Mucosa of gallbladder (tissue), 1 donor: Measurements from ENCODE around the gene HES7. TPM values are rescaled to one million over a fixed set of nuclear protein-coding genes. Genes with fewer than 3 reads are reported as not detected.
A peak's percentile ranks its signal among the peaks of the same experiment; 100 is the strongest.

Experiments used
- DNase-seq: peaks from one replicate; pipeline ENCODE4 v3.0.0-alpha.2; 2020; ENCODE audit warnings: low spot score
- total RNA-seq: library from RNA; stranded (reverse); gene quantifications from one replicate; pipeline ENCODE4 v1.2.1, GENCODE V29; 2021
- donor health status: DM: no; HTN: no; CAD: no.

Gene HES7
- total RNA-seq, 1 donor from 2014 or later: 0.78 TPM

DNA sequence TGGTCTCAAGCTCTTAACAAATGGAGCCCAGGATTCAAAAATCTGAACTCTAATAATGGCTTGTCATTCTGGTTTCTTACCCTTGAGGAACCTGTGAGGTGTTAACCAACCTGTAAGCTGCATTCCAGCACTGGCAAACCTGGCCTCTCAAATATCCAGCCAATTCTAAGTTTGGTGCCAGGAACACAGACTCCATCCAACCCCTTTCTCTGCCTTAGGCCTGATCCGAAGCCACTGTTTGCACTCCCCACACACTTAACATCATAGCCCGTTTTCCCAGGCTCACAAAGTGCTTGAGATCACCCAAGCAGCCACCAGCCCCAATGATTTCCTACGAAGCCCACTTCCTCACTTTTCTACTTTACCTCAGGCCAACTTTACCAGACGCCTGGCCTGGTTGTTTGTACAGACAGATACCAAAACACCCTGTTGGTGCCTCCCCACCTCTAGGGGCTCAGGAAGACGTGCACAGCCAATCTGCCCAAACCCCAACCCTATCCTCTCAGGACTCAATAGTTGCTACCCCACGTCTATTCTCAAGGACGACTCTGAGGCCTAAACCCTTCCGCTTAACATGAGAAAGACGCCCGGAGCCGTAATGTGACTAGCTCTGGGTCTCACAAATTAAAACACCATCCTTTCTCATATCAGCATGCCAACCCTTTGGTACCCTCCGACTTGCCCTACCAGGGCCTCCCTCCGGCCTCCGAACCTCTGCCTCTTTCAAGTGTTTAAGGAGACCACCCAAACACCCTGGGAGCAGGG lies 31.5 kb upstream of the HES7 start:
- no peak for DNase-seq

DNA sequence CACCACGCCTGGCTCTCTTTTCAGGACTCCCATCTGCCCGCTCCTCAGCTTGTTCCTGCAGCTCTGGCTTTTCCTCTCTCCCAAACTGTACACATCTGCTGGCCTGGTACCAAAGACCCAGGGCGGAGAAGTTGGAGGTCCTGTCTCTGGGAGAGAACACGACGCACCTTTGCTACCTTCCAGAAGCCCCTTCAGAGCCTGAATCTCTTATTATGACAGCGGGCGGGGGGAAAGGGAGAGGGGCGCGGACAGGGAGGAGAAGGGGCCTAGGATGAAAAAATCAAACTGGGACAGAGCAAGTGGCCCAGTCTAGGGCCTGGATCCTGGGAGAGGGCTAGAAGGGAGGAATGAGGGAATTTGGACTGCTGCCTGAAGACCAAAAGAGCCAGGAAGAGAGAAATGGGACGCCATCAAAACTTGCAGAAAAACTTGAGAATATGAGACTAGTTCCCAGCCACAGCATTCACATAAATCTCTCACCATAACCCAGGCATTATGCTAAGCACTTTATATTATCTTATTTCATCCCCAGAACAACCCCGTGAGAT lies 30.8 kb upstream of the HES7 start:
- DNase-seq: no peak

DNA sequence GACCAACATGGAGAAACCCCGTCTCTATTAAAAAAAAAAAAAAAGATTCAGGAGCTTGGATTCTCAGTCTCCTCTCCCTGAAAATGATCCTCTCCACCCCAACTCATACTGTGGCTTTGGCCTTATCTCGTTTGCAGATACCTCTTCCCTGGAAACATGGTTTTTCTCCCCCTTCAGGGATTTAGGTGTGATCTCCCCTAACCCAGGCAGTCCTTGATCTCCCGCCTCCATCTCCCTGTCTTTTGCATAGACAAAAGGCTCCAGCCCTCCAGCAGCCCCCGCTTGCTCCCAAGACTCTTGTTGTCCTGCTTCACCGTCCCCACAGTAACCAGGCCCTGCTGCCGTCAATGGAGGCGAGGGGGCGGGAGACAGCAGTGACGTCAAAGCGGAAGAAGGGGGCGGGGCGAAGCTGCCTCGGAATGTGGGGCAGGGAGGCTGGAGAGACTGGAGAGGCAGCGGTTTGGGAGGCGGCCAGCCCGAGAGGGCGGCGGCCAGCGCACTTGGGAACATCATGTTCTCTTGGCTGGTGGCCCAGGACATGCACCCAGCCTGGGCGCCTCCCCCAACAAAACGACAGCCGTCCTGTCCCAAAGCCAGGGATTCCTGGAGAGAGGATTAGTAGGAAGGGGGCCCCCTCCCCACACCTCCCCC lies 30.2 kb upstream of the HES7 start:
- peak; percentile 99 for DNase-seq

DNA sequence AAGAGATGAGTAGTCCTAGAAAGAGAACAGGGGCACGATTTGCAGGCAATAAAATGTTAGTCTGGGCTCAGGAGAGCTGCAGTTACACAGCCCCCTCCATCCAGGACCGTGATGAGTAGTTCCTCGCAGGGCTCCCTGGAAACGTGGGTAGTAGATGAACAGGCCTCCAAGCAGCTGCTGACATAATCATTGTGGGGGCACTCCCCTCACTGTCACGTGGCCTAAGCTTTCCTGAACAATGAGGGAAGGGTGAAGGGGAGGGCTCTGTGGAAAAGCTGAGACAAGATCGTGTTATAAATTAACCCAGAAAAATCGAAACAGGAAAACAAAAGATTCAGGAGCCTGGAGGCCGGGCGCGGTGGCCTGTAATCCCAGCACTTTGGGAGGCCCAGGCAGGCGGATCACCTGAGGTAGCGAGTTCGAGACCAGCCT lies 29.6 kb upstream of the HES7 start:
- DNase-seq: peak; percentile 93

DNA sequence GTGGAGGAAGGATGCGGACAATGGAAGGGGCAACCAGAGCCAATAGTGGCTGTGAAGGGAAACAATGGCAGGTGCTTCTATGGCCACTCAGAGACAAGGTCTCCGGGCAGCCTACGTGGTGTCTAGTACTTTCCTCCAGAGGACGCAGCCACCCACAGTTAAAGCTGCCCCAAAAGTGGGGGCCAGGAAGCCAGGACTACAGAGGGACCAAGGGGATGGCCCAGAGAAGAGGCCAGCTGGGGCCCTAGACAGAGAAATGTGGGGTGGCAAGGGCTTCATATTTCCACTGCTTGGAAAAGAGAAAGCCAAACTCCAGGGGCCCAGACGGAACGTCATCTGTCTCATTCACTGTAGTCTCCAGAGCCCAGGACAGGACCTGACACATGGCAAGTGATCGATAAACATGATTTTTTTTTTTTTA lies 29.1 kb upstream of the HES7 start:
- DNase-seq: no peak

DNA sequence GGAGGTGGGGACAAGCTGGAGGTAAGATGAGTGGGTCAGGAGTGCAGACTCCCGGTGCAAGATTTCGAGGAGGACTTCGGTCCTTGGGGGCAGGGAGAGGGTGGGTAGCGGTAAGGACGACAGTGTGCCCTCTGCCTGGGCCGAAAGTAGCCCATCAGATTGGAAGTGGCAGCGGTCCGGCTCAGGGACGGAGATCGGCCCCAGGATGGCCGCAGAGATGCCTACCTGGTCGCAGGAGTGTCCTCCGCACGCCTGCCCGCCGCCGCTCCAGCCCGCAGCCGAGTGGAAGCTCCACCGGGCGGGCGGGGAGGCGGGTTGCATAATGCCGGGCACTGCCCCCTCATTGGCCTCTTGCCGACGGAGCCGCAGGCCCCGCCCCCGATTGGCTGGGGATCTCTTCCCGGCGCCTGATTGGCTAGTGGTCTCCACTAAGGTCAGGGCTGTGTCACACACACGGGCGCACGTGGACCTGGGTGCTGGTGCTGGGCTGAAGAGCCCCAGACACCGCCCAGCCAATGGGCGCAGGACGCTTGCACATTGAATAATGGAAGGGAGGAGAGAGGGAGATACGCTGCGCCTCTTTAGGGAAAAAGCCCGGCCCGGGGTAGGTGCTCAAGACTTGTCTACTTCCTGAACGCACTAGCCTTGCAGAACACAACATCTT lies 28.3 kb upstream of the HES7 start, which contains the start of gene PER1:
PER1 (minus strand) TSS at position 293 of the 664 bp plus-strand sequence. CDS start 1,698 bp downstream, outside the sequence.
- DNase-seq: peak; percentile 98

DNA sequence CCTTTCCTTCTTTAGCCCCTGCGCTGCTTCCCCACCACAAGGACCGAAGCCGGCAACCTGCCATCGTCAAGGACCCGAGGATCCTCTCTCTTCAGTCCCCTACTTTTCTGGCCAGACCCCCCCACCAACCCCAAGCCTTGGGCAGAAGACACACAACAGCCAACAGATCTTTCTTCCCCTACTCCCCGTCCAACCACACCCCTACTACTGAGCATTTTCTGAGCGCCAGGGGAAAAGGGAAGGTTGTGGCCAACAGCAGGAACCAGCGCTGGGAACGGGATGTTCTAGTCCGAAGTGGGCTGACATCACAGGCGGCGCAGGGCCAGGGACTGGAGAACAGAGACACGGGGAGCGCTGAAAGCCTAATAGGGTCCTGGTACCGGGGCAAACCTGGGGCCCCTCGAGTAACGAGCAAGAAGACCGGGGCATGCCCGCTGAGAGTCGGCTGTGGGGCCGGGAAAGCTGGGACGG lies 27.8 kb upstream of the HES7 start:
- DNase-seq: peak; percentile 86

DNA sequence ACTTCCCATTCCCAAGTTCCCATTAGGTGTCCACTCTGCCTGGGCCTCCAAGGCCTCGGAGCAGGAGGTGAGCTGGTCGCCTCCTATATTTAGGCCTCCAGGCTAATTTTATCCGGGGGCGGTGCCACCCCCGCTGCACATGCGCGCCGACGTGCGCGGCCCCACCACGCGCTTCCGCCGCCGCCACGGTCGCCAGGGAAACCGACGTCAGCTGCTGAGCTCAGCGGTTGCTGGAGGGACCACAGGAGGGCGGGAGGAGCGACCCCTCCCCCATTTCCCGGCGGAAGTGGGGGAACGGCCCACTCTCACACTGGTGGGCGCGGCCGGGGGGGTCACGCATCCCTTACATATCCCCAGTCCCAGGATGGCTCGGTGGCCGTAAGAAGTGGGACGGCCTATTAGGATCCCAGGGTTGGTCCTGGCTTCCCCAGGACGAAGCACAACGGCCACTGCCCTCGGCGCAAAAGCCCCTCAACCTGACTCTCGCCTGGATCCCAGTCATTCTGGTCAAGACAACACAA lies 27.3 kb upstream of the HES7 start:
- DNase-seq: peak; percentile 92

DNA sequence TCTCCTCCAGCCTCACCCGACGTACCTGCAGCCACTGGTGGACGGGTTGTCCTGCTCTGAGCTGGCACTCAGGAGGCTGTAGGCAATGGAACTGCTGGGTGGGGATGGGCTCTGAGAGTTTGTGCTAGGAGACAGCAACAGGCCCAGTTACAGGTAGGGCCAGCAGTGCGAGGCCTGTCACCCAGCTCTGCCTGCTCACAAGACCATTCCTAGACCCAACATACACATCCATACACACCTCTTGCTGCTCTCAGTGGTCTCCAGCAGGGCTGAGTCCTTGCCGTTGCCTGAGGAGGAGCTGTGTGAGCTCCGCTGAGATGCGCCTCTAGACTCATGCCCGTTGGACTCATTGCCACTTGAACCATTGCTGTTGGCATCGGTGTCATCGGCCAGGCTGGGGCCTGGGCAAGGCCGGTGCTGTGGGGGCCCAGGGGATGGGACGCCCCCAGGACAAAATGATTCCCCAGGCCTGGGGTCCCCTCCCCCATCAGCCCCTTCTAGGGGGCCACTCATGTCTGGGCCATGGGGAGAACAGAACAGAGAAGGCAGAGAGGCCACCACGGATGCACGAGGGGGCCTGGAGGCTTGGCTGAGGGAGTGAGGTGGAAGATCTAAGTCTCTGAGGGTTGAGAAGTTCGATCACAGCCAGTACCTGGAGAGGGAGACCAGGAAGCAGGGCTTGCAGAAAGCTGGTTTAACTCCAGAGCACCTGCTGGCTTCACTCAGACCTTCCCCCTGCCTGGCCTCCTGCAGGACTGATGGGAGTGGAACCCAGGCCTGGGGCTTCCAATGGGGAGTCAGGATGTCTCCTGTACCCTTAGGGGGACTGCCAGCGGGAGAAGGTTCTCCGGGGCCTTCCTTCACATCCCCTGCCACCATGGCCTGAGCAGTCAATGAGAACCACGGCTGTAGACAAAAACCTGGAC lies 26.6 kb upstream of the HES7 start:
- DNase-seq: no peak

DNA sequence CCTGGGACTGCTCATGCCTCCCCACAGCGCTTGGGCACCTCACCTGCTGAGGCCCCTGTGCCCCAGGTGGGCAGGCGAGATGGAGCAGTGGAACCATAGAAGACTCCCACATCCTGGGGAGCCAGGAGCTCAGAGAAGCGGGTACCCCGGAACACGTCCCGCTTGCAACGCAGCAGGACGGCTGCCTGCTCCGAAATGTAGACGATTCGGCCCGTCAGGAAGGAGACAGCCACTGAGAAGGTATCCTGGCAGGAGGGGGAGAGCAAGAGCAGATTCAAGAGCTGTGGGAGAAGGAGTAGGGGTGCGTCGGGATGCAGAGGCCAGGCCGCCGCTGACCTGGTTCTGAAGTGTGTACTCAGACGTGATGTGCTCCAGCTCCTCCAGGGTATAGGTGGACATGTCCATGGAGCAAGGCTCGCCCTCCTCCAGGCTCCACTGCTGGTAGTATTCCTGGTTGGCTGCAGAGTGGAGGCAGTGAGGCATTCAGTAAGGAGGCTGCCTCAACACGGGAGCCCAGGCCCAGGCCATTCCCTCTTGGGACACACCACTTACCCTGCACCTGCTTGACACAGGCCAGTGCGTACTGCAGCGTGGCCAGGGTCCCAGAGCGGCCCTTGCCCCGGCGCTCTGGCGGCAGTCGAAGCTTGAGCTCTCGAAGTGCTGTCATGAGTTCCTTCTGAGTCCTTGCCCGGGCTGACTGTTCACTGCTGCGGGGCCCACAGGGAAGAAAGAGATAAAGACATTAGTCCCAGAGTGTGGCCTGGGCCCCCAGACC lies 25.7 kb upstream of the HES7 start:
- DNase-seq: no peak

DNA sequence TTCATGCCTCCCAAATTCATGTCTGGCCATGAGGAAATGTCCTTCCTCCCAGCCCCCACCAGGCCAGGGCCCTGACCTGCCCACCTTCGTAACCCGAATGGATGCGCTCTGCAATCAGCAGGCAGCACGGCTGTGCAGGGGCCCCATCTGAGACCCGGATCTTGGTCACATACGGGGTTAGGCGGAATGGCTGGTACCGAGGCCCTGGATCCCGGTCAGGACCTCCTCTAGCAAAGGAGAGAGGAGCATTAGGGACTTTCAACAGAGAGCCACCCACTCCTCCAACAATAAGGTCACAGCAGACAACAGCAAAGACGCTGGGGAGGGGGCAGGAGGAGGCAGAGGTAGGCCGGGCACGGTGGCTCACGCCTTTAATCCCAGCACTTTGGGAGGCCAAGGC lies 24.7 kb upstream of the HES7 start:
- DNase-seq: no peak

DNA sequence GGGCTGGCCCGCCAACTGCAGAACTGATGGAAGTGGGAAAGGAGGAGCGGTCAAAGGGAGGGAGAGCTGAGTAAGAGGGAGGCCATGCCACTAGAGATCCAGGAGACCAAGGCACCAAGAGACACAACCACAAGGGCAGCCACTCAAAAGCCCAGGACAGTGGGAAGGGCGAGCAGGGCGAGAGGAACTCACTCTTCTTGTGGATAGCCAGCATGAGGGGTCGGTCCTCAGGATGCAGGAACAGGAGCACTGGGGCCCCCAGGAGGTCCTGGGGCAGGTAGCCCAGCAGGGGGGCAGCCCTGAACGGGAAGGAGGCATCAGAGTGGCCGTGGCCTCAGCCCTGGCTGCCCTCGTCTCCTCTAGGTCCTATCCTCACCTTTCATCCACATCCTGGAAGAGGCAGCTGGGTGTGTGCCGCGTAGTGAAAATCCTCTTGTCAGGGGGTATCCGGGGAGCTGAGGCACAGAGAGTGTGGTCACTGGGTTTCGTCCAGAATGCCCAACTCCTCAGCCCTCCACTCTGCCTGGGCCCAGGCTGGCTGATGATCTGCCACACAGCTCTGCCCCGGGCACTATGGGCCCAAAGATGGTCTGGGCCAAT lies 24.0 kb upstream of the HES7 start:
- DNase-seq: no peak

DNA sequence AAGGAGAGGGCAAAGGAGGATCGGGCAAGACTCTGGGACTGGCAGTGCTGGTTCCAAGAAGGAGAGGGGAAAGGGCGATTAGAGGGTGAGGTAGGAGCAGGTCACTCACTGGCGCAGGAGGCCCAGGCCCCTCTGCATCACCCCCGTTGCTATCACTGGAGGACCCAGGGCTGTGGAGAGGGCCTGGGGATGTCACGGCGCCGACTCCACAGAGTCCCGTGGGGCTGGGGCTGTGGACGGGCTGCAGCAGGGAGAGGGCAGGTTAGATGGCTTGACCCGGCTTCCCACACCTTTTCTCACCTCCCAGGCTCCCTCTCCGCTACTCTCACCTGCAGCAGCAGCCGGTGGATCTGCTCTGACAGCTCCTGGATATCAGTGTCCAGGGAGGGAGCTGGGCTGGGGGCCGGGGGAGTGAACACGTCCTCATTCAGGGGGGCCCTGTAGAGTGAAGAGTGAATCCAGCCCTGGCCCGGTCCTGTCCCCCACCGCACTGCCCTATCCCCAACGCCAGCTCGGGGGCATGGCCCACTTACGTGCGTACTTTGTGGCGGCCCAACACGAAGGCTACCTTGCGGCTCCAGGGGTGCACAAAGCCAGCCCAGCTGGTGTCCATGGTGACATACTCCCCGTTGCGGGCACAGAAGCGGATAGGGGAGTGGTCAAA lies 23.4 kb upstream of the HES7 start:
- no peak for DNase-seq

DNA sequence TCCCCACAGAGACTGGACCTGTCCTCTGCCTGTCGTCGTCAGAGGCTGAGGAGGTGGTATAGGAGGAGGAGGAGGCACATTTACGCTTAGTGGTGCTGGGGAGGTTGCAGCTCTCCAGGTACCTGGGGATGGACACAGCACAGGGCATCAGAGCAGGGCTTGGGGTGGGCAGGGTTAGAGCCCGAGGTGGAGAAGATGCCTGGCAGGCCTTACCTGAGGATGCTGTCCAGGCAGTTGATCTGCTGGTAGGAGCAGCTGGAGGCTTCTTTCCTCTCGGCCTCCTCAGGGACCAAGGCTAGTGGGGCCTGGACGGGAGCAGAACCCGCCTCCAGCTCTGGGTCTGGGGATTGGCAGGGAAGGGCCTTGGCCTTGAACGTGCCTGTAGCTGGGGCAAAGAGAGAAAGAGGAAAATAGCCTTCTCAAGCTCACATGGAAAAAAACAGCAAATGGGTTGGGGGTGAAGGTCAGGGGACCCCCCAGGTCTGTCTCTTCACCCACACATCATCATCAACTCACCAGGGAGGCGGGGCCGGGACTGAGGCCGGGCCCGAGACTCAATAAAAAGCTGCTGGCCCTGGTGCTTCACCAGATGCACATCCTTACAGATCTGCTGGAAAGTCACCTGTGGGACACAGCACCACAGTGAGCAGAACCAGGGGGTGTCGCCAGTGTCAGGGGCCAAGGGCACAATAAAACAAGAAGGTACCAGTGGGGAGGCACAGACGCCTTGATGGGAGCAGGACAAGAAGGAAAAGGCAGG lies 22.7 kb upstream of the HES7 start:
- no peak for DNase-seq

DNA sequence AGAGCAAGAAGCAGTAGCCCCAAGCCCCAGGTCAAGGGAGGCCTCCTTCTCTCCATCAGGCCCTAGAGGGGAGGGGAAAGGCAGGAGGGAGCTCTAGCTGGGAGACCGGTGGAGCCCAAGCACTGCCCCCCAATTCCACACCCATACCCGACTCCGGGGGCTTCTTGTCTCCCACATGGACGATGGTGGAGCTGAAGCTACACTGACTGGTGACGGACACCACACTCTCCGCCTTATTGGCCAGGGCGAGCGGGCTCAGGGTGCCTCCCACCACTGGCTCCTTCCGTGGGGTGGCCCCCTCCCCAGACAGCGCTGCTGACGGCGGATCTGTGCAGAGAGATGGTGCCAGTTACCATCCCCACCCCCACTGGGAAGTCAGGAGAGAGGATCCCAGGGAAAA lies 21.9 kb upstream of the HES7 start:
- no peak for DNase-seq

DNA sequence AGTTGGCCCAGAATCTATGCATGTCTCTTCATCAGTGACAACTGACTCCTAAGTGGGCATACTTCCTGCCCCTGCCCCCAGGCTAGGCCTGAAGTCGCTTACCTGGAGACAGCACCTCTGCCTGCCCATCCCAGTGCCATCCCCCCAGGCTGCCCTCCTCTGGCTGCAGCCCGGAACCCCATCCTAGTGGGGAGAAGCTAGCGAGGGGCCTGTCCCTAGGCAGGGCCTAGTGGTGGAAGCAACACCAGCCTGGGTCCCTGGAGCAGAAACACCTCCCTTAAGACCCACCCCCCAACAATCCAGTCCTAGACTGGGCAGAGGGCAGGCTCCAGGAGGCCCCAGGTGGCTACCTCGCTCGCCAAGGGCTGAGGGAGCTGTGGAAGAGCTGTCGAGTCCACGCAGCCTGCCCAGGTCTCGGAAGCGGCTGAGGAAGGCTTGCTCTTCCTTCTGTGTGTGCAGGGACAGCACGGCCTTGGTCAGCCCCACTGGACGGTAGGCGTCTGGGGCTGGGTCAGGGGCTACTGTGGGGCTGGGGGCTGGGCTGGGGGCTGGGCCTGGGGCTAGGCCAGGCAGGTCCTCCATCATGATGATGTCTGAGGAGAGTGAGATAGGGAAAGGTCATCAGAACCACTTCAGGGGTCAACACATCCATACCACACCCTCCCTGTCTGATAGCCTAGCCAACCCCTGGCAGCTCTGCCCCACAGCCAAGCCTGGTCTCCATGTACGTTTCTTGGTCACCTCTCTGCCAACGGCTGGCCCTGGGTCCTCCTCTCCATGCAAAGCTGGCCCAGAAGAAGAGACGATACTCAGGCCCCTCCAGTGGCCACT lies 20.7 kb upstream of the HES7 start:
- no peak for DNase-seq

DNA sequence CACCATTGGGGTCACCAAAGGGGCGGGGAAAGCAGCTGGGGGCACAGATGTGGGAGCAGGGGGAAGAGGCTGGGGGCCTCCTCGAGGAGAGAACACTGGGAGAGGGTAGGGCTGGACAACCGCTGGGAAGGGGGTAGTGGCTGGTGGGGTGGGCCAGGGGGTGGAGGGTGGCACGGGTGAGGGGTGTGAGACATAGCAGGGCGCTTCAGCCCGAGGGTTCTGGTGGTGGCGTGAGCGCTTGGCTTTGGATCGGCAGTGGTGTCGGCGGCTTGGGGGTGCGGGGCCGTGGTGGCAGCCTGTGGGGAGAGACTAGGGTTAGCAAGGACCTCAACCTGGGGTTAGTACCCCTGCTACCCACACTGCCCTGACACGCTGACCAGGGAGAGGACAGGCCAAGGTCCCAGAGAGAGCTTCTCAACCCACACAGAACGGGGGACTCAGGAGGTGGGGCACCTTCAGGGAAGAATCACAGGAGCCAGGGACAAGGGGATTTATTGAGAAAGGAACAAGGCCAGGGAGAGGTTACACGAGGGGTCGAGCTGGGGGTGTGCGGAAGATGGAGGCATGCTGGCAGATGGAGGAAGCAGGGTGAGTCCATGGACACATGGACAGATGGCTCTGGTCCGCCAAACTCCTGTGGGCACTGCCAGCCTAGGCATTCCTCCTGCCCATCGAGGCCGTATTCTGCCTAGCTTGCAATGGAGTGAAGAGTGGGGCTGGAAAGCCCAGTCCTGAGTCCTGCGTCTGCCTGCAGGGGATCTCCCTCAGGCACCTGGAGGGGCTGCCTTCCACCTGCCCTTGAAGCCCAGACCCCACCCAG lies 19.9 kb upstream of the HES7 start:
- no peak for DNase-seq
